Activated T-helper 1 cell treated with anti-CD3 and anti-CD28 coated beads, Interleukin-12 subunit alpha, Interleukin-12 subunit beta, Interleukin-2, Interleukin-4 antibody, amounts not matched to agents 30 ng/mL and 10 ng/mL and 1 ng/mL, durations not matched to agents 14 hours and 24 hours and 36 hours (primary cell): ENCODE measurements around the gene RUNX1. TPM values are rescaled to one million over a fixed set of nuclear protein-coding genes. Genes with fewer than 3 reads are reported as not detected.
A peak's percentile ranks its signal among the peaks of the same experiment; 100 is the strongest.

Experiments used
- DNase-seq: peaks from one replicate; pipeline ENCODE4 v3.0.0; 2021; ENCODE audit warnings: low spot score
- H3K27ac Mint-ChIP-seq: one replicate; pipeline ENCODE4 v1.8.0; 2021; ENCODE audit warnings: mild to moderate bottlenecking, mixed read lengths
- H3K27me3 Mint-ChIP-seq: one replicate; pipeline ENCODE4 v1.8.0; 2022; ENCODE audit warnings: mild to moderate bottlenecking, moderate library complexity, mixed read lengths; ENCODE audit not compliant: insufficient read depth
- H3K36me3 Mint-ChIP-seq: one replicate; pipeline ENCODE4 v1.8.0; 2021; ENCODE audit warnings: low read depth, mixed read lengths
- H3K4me1 Mint-ChIP-seq: one replicate; pipeline ENCODE4 v1.8.0; 2021; ENCODE audit warnings: low read depth, mixed read lengths
- H3K4me3 Mint-ChIP-seq: one replicate; pipeline ENCODE4 v1.8.0; 2021; ENCODE audit warnings: mild to moderate bottlenecking, moderate library complexity, mixed read lengths
- H3K9me3 Mint-ChIP-seq: one replicate; pipeline ENCODE4 v1.8.0; 2021; ENCODE audit warnings: mixed read lengths
- intact Hi-C: fragments of 100-400 bp; cut with micrococcal nuclease; formaldehyde crosslinking; loops from one replicate; pipeline ENCODE4 v1.15.1; 2024
- total RNA-seq: library from RNA; stranded (reverse); gene quantifications from 2 replicates; pipeline ENCODE4 v1.2.3, GENCODE V29; 2022

The RUNX1 gene
- total RNA-seq, 1 donor from 2014 or later, result 116 TPM

- peaks cover 24% of the 10 kb centered on the region for H3K36me3 Mint-ChIP-seq
- H3K4me1 Mint-ChIP-seq, result peaks cover 53% of the 10 kb centered on the region
- H3K4me3 Mint-ChIP-seq, result no peak overlapping the region
- no peaks in the 10 kb centered on the region for H3K9me3 Mint-ChIP-seq
- intact Hi-C loops, result no loop called here
- DNase-seq, result no peak
- no peaks in the 10 kb centered on the region for H3K27me3 Mint-ChIP-seq
- no peak overlapping the region for H3K27ac Mint-ChIP-seq
Observed at GRCh38 chr21:34949030-34949429, 100.1 kb downstream of the RUNX1 start.

- Mint-ChIP-seq H3K9me3 (no peaks in the 10 kb centered on the region), H3K27me3 (no peaks in the 10 kb centered on the region), H3K4me1 (peaks cover 55% of the 10 kb centered on the region), H3K4me3 (no peak overlapping the region), H3K36me3 (peaks cover 21% of the 10 kb centered on the region), H3K27ac (peak overlapping the region; percentile 32)
- DNase-seq, result no peak
- intact Hi-C loops, result no loop called here
Observed at GRCh38 chr21:34948157-34948556, 100.9 kb downstream of the RUNX1 start.

GRCh38 chr21:34946916-34947534 is 102.1 kb downstream of the RUNX1 start:
- Mint-ChIP-seq H3K4me1 (peaks cover 62% of the 10 kb centered on the region), H3K4me3 (no peak overlapping the region), H3K27me3 (no peaks in the 10 kb centered on the region), H3K36me3 (peaks cover 21% of the 10 kb centered on the region), H3K9me3 (no peaks in the 10 kb centered on the region), H3K27ac (peak overlapping the region; percentile 90)
- DNase-seq, result no peak
- intact Hi-C loops, result loop anchor here (1.0 kb wide), 1 partner anchor 7 kb away; no protein-coding TSS in a partner anchor

- no peaks in the 10 kb centered on the region for H3K27me3 Mint-ChIP-seq
- DNase-seq, result no peak
- intact Hi-C loops, result loop anchor here (1.0 kb wide), 1 partner anchor 8 kb away; no protein-coding TSS in a partner anchor
- no peaks in the 10 kb centered on the region for H3K9me3 Mint-ChIP-seq
- H3K4me3 Mint-ChIP-seq, result peak overlapping the region; percentile 43
- peak overlapping the region; percentile 90 for H3K27ac Mint-ChIP-seq
- H3K4me1 Mint-ChIP-seq, result peaks cover 64% of the 10 kb centered on the region
- H3K36me3 Mint-ChIP-seq, result peaks cover 18% of the 10 kb centered on the region
Observed at GRCh38 chr21:34946385-34946840, 102.7 kb downstream of the RUNX1 start.

GRCh38 chr21:34945288-34945687 is 103.8 kb downstream of the RUNX1 start:
- peak overlapping the region; percentile 43 for H3K4me3 Mint-ChIP-seq
- peaks cover 70% of the 10 kb centered on the region for H3K4me1 Mint-ChIP-seq

GRCh38 chr21:34944015-34944755 is 104.9 kb downstream of the RUNX1 start:
- no peaks in the 10 kb centered on the region for H3K27me3 Mint-ChIP-seq
- H3K36me3 Mint-ChIP-seq, result peaks cover 18% of the 10 kb centered on the region
- H3K4me3 Mint-ChIP-seq, result no peak overlapping the region
- peak overlapping the region; percentile 90 for H3K27ac Mint-ChIP-seq
- intact Hi-C loops, result no loop called here
- DNase-seq, result no peak
- H3K9me3 Mint-ChIP-seq, result no peaks in the 10 kb centered on the region
- H3K4me1 Mint-ChIP-seq, result peaks cover 73% of the 10 kb centered on the region

More at GRCh38 chr21:34945288-34945687, 103.8 kb downstream of the RUNX1 start:
- Mint-ChIP-seq H3K27ac (peak overlapping the region; percentile 90), H3K27me3 (no peaks in the 10 kb centered on the region), H3K36me3 (peaks cover 18% of the 10 kb centered on the region), H3K9me3 (no peaks in the 10 kb centered on the region)
- no peak for DNase-seq
- intact Hi-C loops, result loop anchor here (1.0 kb wide), 5 partner anchors 17 to 100 kb away; no protein-coding TSS in a partner anchor

- Mint-ChIP-seq H3K9me3 (no peaks in the 10 kb centered on the region), H3K27me3 (no peaks in the 10 kb centered on the region), H3K27ac (peak overlapping the region; percentile 90), H3K36me3 (peaks cover 22% of the 10 kb centered on the region), H3K4me1 (peaks cover 79% of the 10 kb centered on the region), H3K4me3 (peak overlapping the region; percentile 57)
- intact Hi-C loops, result loop anchor here (1.0 to 2.0 kb wide), 6 partner anchors 9 to 154 kb away; partner anchors contain the start of gene RUNX1
- DNase-seq, result no peak
Observed at GRCh38 chr21:34942911-34943310, 106.2 kb downstream of the RUNX1 start.

- H3K36me3 Mint-ChIP-seq, result peaks cover 18% of the 10 kb centered on the region
- no peak overlapping the region for H3K27ac Mint-ChIP-seq
- DNase-seq, result no peak
- no peaks in the 10 kb centered on the region for H3K9me3 Mint-ChIP-seq
- intact Hi-C loops, result no loop called here
- no peak overlapping the region for H3K4me3 Mint-ChIP-seq
- peaks cover 82% of the 10 kb centered on the region for H3K4me1 Mint-ChIP-seq
- no peaks in the 10 kb centered on the region for H3K27me3 Mint-ChIP-seq
Observed at GRCh38 chr21:34941162-34941561, 107.9 kb downstream of the RUNX1 start.

GRCh38 chr21:34939673-34940331 is 109.3 kb downstream of the RUNX1 start:
- Mint-ChIP-seq H3K4me3 (no peak overlapping the region), H3K27me3 (no peaks in the 10 kb centered on the region), H3K4me1 (peaks cover 82% of the 10 kb centered on the region), H3K27ac (no peak overlapping the region), H3K36me3 (peaks cover 11% of the 10 kb centered on the region), H3K9me3 (no peaks in the 10 kb centered on the region)
- no peak for DNase-seq
- intact Hi-C loops, result no loop called here

GRCh38 chr21:34938089-34938764 is 110.9 kb downstream of the RUNX1 start:
- peaks cover 85% of the 10 kb centered on the region for H3K4me1 Mint-ChIP-seq
- H3K9me3 Mint-ChIP-seq, result no peaks in the 10 kb centered on the region
- no peak for DNase-seq
- peaks cover 9% of the 10 kb centered on the region for H3K36me3 Mint-ChIP-seq
- H3K27ac Mint-ChIP-seq, result peak overlapping the region; percentile 32
- intact Hi-C loops, result no loop called here
- no peak overlapping the region for H3K4me3 Mint-ChIP-seq
- no peaks in the 10 kb centered on the region for H3K27me3 Mint-ChIP-seq

GRCh38 chr21:34936883-34937563 is 112.1 kb downstream of the RUNX1 start:
- H3K9me3 Mint-ChIP-seq, result peaks cover 6% of the 10 kb centered on the region
- peaks cover 8% of the 10 kb centered on the region for H3K36me3 Mint-ChIP-seq
- H3K4me3 Mint-ChIP-seq, result peak overlapping the region; percentile 60
- H3K4me1 Mint-ChIP-seq, result peaks cover 85% of the 10 kb centered on the region
- no peaks in the 10 kb centered on the region for H3K27me3 Mint-ChIP-seq
- DNase-seq, result no peak
- H3K27ac Mint-ChIP-seq, result peak overlapping the region; percentile 95
- intact Hi-C loops, result no loop called here

- Mint-ChIP-seq H3K9me3 (peaks cover 6% of the 10 kb centered on the region), H3K27me3 (no peaks in the 10 kb centered on the region), H3K36me3 (peaks cover 13% of the 10 kb centered on the region), H3K4me1 (peaks cover 88% of the 10 kb centered on the region), H3K27ac (peak overlapping the region; percentile 95), H3K4me3 (peak overlapping the region; percentile 60)
- intact Hi-C loops, result no loop called here
- DNase-seq, result no peak
Observed at GRCh38 chr21:34936371-34936789, 112.7 kb downstream of the RUNX1 start.
